ENCODE results near the gene IFRD2. TPM values are rescaled to one million over a fixed set of nuclear protein-coding genes. Genes with fewer than 3 reads are reported as not detected.

IFRD2 gene, protein sequence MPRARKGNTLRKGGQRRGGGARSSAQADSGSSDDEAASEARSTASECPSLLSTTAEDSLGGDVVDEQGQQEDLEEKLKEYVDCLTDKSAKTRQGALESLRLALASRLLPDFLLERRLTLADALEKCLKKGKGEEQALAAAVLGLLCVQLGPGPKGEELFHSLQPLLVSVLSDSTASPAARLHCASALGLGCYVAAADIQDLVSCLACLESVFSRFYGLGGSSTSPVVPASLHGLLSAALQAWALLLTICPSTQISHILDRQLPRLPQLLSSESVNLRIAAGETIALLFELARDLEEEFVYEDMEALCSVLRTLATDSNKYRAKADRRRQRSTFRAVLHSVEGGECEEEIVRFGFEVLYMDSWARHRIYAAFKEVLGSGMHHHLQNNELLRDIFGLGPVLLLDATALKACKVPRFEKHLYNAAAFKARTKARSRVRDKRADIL
- total RNA-seq (2016; rRNA removed; fragmentation: Illumina TruSeq; extraction: Trizol) (81.4 and 96.1 TPM in 2 replicates), polyA plus RNA-seq (2011; rRNA removed) (32.8 and 43.1 TPM in 2 replicates), polyA minus RNA-seq (2011; rRNA and poly(A)+ RNA removed; ENCODE audit: low replicate concordance) (61.7 and 107 TPM in 2 replicates), Bru-seq, nascent RNA (percentile 67 among the genes with signal in this experiment), BruChase-seq, experiment 1, labeled RNA remaining after a 6-hour chase (percentile 84 among the genes with signal in this experiment), BruChase-seq, experiment 2, labeled RNA remaining after a 2-hour chase (percentile 80 among the genes with signal in this experiment)
- total RNA-seq (2016; cell fraction: cytosol; rRNA removed; fragmentation: Illumina TruSeq; extraction: Trizol; ENCODE audit: low read depth), result 66.4 and 85.9 TPM in 2 replicates
- total RNA-seq (2016; cell fraction: insoluble cytoplasmic fraction; rRNA removed; fragmentation: Illumina TruSeq; extraction: Trizol), result 79.0 and 101 TPM in 2 replicates
- 126 and 147 TPM in 2 replicates for total RNA-seq (2016; cell fraction: membrane; rRNA removed; fragmentation: Illumina TruSeq; extraction: Trizol)
- total RNA-seq (2016; cell fraction: nucleus; rRNA removed; fragmentation: Illumina TruSeq; extraction: Trizol), result 83.9 and 92.3 TPM in 2 replicates
- polyA plus RNA-seq (2011; cell fraction: cytosol; rRNA removed), result 29.8 and 39.8 TPM in 2 replicates
- polyA plus RNA-seq (2011; cell fraction: nucleus; rRNA removed), result 174 and 179 TPM in 2 replicates
- polyA plus RNA-seq (2012), result 38.5 and 48.9 TPM in 2 replicates
- polyA plus RNA-seq (2016; cell fraction: cytosol; fragmentation: Illumina TruSeq; extraction: Trizol; ENCODE audit: low read depth), result 54.5 and 72.4 TPM in 2 replicates
- polyA plus RNA-seq (2016; cell fraction: insoluble cytoplasmic fraction; fragmentation: Illumina TruSeq; extraction: Trizol; ENCODE audit: low read depth), result 62.4 and 77.5 TPM in 2 replicates
- 89.6 and 91.5 TPM in 2 replicates for polyA plus RNA-seq (2016; cell fraction: membrane; fragmentation: Illumina TruSeq; extraction: Trizol; ENCODE audit: low read depth)
- polyA plus RNA-seq (2016; cell fraction: nucleus; fragmentation: Illumina TruSeq; extraction: Trizol; ENCODE audit: insufficient read depth, low read depth), result 124 and 130 TPM in 2 replicates
- 15.9 and 21.4 TPM in 2 replicates for polyA minus RNA-seq (2011; cell fraction: cytosol; rRNA and poly(A)+ RNA removed)
- 46.6 and 52.5 TPM in 2 replicates for polyA minus RNA-seq (2011; cell fraction: nucleus; rRNA and poly(A)+ RNA removed)
- long read RNA-seq, experiment 1, transcript IFRD2-202 (12 exons, 2,109 nt), result major isoform, 175 of 221 reads
- long read RNA-seq, experiment 1, partial matches to known transcripts, result 15 of 221 reads
- long read RNA-seq, experiment 1, other reads (novel, unspliced or antisense), result 31 of 221 reads
- long read RNA-seq, experiment 2, transcript IFRD2-202 (12 exons, 2,109 nt), result major isoform, 102 of 211 reads
- long read RNA-seq, experiment 2, partial matches to known transcripts, result 39 of 211 reads
- long read RNA-seq, experiment 2, other reads (novel, unspliced or antisense), result 70 of 211 reads

DNA sequence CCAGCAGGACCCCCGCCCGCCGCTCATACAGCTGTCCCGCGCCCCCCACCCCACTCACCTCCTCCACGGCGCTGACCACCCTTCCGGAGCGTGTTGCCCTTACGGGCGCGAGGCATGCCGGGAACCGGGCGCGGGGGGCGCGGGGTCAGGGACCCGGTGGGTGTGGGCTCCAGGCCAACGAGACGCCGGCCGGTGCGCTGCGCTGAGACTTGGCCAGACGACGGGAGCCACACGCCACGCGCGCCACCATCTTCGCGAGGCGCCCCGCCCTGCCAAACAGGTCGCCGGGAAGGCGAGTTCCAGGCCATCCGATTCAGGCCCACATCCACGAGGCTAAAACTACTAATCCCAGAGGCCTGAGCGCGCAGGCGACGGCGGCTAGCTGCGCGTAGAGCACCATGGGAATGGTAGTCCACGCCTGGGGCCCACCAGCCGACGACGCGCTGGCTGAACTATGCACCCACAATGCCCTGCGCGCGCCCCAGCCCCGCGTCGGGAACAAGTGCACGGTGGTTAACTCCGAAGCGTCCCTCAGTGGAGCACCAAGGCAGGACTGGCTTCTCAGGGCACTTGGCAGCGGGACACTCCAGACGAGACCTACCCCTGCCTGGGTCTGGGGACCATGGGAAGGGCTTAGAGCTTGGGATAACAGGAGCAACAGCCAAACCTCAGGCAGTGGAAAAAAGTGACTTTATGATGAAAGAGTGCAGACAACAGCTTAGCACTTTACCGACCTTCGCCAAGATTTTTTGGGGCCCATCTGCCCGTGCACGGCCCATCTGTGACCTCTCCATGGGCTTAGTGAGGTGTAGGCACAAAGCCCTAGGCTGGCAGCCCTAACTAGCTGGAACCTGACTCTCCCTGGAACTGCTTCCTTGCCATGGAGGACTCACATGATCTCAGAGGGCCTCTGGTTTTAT is at the start of gene IFRD2:
IFRD2 (minus strand) TSS at position 271 of the 920 bp plus-strand sequence; CDS start at position 116, 155 bp downstream.
- ATAC-seq (peak; percentile 91), FAIRE-seq (peak; percentile 96), DNase-seq (ENCODE audit: low spot score) (peak; percentile 95)
- Histone ChIP-seq H3K4me3 (replicated peaks in 1 of 3; ENCODE audit: insufficient read depth in 1 of 3, low read depth in 2 of 3, low read length in 3 of 3) (peak within 1 kb of the TSS; percentile 60 to 92 (median 85)), H3K4me1 (ENCODE audit: insufficient read depth, low read length) (peaks cover 33% of the 10 kb centered on the region), H3K27ac (ENCODE audit: extremely low read length, insufficient read depth, low read length) (peak within 1 kb of the TSS; percentile 73), H3K4me2 (ENCODE audit: low read depth, low read length) (peak within 1 kb of the TSS; percentile 98), H3K9ac (ENCODE audit: insufficient read depth, low read depth, low read length) (peak within 1 kb of the TSS; percentile 83), H4K20me1 (ENCODE audit: insufficient read depth, low read length) (no peaks in the 10 kb centered on the region), H3K9me3 (ENCODE audit: low read length) (no peaks in the 10 kb centered on the region), H3K36me3 (replicated peaks in 1 of 2; ENCODE audit: control insufficient read depth in 1 of 2, insufficient read depth in 2 of 2, low read length in 2 of 2) (peaks cover 21 to 34% of the 10 kb centered on the region in 2 experiments), H3K79me2 (ENCODE audit: insufficient read depth, low read length) (peaks cover 15% of the 10 kb centered on the region), H3K27me3 (ENCODE audit: control insufficient read depth in 1 of 2, insufficient read depth in 2 of 2, low read length in 2 of 2) (no peaks in the 10 kb centered on the region), H2AFZ (ENCODE audit: low read length) (no peak within 1 kb of the TSS)
- POLR2A ChIA-PET, result interaction anchor here (1.0 to 3.4 kb wide), 18 partner anchors 10 to 97 kb away, joined by 3 to 36 read pairs (median 8); partner anchors contain the start of genes GNAI2, HYAL1, HYAL2 and LSMEM2
- CTCF ChIA-PET (ENCODE audit: low intra/inter-chr PET ratio, low total read pairs), result interaction anchor here (1.9 kb wide), 1 partner anchor 32 kb away, joined by 4 read pairs; no protein-coding TSS in a partner anchor
- in situ Hi-C loops (cut with HindIII; ENCODE audit: extremely low pct_ligation_motif_present, low pct_unique_long_range_greater_than_20kb), result no loop called here
- intact Hi-C loops (cut with micrococcal nuclease; ENCODE audit: unreplicated experiment), result no loop called here
- 12% methylated on average over 6 of the region's 67 CpGs for WGBS (ENCODE audit: low lambda C conversion rate)
- TSS peak; percentile 97 for BruUV-seq (replicated peaks)
- TF ChIP-seq, protein P1, sequence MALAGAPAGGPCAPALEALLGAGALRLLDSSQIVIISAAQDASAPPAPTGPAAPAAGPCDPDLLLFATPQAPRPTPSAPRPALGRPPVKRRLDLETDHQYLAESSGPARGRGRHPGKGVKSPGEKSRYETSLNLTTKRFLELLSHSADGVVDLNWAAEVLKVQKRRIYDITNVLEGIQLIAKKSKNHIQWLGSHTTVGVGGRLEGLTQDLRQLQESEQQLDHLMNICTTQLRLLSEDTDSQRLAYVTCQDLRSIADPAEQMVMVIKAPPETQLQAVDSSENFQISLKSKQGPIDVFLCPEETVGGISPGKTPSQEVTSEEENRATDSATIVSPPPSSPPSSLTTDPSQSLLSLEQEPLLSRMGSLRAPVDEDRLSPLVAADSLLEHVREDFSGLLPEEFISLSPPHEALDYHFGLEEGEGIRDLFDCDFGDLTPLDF (CRISPR knock-in tag; IDR thresholded peaks at IDR 0.05), result peak; percentile 88
- TF ChIP-seq, protein P2, sequence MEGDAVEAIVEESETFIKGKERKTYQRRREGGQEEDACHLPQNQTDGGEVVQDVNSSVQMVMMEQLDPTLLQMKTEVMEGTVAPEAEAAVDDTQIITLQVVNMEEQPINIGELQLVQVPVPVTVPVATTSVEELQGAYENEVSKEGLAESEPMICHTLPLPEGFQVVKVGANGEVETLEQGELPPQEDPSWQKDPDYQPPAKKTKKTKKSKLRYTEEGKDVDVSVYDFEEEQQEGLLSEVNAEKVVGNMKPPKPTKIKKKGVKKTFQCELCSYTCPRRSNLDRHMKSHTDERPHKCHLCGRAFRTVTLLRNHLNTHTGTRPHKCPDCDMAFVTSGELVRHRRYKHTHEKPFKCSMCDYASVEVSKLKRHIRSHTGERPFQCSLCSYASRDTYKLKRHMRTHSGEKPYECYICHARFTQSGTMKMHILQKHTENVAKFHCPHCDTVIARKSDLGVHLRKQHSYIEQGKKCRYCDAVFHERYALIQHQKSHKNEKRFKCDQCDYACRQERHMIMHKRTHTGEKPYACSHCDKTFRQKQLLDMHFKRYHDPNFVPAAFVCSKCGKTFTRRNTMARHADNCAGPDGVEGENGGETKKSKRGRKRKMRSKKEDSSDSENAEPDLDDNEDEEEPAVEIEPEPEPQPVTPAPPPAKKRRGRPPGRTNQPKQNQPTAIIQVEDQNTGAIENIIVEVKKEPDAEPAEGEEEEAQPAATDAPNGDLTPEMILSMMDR (CRISPR knock-in tag; IDR thresholded peaks at IDR 0.05), result peak; percentile 53
- no peak for TF ChIP-seq KAT7 (CRISPR knock-in tag; IDR thresholded peaks at IDR 0.05; ENCODE audit: borderline replicate concordance)
- no peak for TF ChIP-seq ZNF101 (CRISPR knock-in tag; IDR thresholded peaks at IDR 0.05; ENCODE audit: borderline replicate concordance, low read depth)
- TF ChIP-seq PHF21A (CRISPR knock-in tag; IDR thresholded peaks at IDR 0.05), result no peak; the same call in 1 of the 2 replicates
- TF ChIP-seq SUZ12 (IDR thresholded peaks at IDR 0.05; ENCODE audit: low read depth, low read length), result peak; percentile 100
- TF ChIP-seq, protein P3, sequence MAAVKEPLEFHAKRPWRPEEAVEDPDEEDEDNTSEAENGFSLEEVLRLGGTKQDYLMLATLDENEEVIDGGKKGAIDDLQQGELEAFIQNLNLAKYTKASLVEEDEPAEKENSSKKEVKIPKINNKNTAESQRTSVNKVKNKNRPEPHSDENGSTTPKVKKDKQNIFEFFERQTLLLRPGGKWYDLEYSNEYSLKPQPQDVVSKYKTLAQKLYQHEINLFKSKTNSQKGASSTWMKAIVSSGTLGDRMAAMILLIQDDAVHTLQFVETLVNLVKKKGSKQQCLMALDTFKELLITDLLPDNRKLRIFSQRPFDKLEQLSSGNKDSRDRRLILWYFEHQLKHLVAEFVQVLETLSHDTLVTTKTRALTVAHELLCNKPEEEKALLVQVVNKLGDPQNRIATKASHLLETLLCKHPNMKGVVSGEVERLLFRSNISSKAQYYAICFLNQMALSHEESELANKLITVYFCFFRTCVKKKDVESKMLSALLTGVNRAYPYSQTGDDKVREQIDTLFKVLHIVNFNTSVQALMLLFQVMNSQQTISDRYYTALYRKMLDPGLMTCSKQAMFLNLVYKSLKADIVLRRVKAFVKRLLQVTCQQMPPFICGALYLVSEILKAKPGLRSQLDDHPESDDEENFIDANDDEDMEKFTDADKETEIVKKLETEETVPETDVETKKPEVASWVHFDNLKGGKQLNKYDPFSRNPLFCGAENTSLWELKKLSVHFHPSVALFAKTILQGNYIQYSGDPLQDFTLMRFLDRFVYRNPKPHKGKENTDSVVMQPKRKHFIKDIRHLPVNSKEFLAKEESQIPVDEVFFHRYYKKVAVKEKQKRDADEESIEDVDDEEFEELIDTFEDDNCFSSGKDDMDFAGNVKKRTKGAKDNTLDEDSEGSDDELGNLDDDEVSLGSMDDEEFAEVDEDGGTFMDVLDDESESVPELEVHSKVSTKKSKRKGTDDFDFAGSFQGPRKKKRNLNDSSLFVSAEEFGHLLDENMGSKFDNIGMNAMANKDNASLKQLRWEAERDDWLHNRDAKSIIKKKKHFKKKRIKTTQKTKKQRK (IDR thresholded peaks at IDR 0.05; ENCODE audit: low read length), result no peak
- peak; percentile 71 for TF ChIP-seq ESRRA (CRISPR knock-in tag; IDR thresholded peaks at IDR 0.05; ENCODE audit: low read depth)

Measured in HepG2 (cell line).